HG03135 (cell line): Measurements from ENCODE around the gene NOPCHAP1.
"Not testable (repeated sequence)": the region's sequence is repeated elsewhere in the genome, so short reads cannot be mapped to it uniquely, and the experiment has no call there.

Source experiments
- ATAC-seq: cut with Tn5 transposase; IDR thresholded peaks from one replicate; pipeline ENCODE4 v1.9.1; 2021; ENCODE audit warnings: mild to moderate bottlenecking, moderate library complexity; ENCODE audit not compliant: unreplicated experiment

Gene NOPCHAP1

DNA sequence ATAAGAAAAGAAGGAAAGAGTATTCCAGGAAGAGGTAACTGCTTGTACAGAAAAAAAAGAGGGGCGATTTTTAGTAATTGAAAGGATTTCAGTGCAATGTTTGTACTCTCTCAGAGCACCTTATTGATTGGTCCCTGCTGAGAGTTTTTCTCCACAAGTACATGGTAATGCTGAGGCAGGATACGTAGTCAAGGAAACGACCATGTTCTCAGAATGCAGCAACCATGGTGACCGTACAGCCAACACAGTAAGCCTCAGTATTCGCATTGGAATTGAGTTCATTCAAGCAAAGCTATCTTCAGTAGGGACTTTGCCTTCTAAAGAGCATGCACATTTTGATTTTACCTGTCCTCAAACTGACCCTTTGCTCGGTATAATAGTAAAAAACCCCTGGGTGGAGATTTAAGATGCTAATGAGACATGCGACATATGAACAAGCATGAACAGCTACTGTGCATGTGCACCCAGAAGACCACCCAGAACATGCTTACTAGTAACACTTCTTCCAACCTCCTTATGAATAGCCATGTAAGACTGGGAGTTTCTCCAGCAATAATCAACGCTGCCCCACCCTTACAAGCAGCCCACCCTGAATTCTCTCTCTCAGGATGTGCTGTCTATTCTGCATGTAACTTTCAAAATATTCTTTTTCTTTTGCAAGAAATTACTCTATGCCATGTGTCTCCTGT lies 21.8 kb upstream of the NOPCHAP1 start:
- no peak for ATAC-seq

GRCh38 chr12:104964856-104965205 lies 21.3 kb upstream of the NOPCHAP1 start:
- ATAC-seq = no peak

DNA sequence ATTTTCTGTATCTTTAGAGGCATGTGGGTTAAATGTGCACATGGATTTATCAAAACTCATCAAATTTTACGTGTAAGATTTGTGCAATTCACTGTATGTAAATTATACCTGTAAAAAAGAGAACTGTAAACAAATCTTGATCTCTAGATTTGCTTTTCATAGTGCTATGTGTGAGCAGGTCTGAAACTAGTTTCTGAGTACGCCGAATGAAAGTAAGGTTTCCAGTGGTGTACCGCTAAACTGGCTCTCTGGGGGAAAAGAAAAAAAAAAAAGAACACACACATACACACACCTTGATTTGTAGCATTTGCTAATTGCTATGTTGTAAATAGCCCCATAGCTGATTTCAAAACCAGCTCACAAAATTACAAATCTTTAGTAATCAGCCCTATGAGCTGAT lies 19.4 kb upstream of the NOPCHAP1 start:
- peak; percentile 85 for ATAC-seq

GRCh38 chr12:104969343-104969742 lies 16.8 kb upstream of the NOPCHAP1 start:
- no peak for ATAC-seq

DNA sequence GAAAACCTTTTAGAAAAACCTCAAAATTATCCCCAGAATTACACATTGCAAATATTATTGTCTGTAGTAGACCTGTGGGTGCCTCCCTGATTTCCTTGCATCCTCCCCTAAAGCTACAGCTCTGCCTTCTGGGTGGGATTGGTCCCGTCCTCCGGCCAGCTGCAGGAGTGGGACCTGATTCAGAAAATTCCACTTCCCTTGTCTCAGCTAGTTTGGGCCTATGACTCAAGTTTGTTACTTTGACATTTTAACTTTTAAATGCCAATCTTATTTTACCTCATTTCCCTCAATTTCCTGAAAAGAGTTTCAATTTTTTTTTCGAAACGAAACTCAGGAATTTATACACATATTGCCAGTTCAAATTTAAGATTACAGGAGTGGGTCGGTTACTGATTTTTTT lies 14.8 kb upstream of the NOPCHAP1 start:
- ATAC-seq = no peak

GRCh38 chr12:104973250-104973649 lies 12.9 kb upstream of the NOPCHAP1 start:
- no peak for ATAC-seq

GRCh38 chr12:104974626-104975290 lies 11.4 kb upstream of the NOPCHAP1 start:
- peak; percentile 97 for ATAC-seq

- ATAC-seq = no peak
These were observed 10.4 kb upstream of the NOPCHAP1 start for GRCh38 chr12:104975587-104976343.

DNA sequence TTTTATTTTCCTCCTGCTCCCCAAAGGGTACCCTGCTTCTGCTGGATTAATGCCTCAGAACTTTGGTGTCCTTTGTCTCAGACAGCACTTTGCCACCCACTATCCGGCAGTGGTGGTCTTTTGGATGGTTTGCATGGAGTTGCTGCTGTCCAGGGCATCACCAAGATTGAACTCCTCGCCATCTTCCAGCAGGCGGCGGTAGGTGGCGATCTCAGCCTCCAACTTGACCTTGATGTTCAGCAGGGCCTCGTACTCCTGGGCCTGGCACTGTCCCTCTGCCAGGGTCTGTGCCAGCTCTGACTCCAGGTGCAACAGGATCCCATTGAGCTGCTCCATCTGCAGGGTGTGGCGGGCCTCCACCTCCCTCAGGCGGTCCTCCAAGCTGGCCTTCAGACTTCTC lies 9.4 kb upstream of the NOPCHAP1 start:
- ATAC-seq = no peak

GRCh38 chr12:104977688-104978087 lies 8.4 kb upstream of the NOPCHAP1 start:
- not testable (repeated sequence) for ATAC-seq

GRCh38 chr12:104985206-104985605 lies 910 bp upstream of the NOPCHAP1 start:
- ATAC-seq = no peak

DNA sequence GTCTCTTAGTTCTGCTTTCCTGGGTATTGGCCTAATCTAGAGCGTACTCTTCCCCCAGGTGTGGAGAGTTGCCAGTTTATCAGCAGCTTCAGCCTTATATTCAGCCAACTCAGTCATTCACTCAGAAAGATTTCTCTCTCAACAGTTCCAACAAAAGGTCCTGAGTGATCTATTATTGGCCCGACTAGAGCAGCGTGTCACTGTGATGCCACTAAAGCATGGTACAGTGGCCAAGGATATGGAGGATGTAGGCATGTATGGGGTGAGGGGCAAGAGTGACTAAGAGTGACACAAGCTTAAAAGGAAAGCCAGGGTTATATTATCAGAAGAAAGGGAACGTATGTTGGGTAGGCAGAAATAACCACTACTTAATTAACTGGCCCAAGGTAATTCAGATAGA lies 4.8 kb downstream of the NOPCHAP1 start:
- no peak for ATAC-seq

- no peak for ATAC-seq
These were observed 5.5 kb downstream of the NOPCHAP1 start for GRCh38 chr12:104991565-104992128.

DNA sequence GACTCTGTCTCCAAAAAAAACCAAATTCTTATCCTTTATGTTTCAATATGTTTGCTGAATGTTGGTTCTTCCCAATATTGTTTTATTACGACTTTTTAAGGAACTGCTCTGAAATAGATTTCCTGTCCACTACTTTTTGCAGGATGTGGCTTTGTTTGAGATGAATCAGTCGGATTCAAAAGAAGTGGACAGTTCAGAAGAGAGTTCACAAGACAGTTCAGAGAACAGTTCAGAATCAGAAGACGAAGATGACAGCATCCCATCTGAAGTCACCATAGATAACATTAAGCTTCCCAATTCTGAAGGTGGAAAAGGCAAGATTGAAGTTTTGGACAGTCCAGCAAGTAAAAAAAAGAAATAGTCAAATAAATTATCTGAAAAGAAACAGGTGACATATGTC lies 8.2 kb downstream of the NOPCHAP1 start:
- no peak for ATAC-seq

DNA sequence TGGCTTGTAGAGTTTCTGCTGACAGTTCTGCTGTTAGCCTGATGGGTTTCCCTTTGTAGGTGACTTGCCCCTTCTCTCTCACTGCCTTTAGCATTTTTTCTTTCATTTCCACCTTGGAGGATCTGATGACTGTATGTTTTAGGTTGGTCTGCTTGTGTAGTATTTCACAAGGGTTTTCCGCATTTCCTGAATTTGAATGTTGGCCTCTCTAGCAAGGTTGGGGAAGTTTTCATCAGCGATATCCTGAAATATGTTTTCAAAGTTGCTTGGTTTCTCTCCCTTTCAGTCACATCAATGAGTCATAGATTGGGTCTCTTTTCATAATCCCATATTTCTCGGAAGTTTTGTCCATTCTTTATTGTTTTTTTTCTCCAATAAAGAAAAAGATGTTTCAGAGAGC lies 11.4 kb downstream of the NOPCHAP1 start:
- ATAC-seq = no peak

- ATAC-seq = no peak
These were observed 12.6 kb downstream of the NOPCHAP1 start for GRCh38 chr12:104998423-104999346.

- ATAC-seq = no peak
These were observed 13.2 kb downstream of the NOPCHAP1 start for GRCh38 chr12:104999347-104999685.

- ATAC-seq = no peak
These were observed 15.4 kb downstream of the NOPCHAP1 start for GRCh38 chr12:105001476-105001875.

DNA sequence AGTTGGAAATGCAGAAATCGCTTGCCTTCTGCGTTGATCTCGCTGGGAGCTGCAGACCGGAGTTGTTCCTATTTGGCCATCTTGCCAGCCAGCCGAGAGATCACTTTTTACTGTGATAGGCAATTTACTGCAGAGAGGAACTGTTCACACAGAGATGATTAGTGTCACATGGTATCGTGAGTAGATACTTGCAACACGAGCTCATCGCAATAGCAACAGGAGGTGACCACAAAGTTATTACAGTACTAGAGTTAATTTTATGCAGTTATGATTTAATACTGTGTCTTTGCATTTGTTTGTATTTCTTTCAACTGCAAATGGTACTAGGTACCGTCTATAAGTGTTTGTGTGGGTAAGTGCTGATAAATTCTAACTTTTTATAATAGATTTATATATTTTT lies 27.8 kb downstream of the NOPCHAP1 start:
- ATAC-seq = no peak

GRCh38 chr12:105014603-105015002 lies 28.5 kb downstream of the NOPCHAP1 start:
- ATAC-seq = no peak

DNA sequence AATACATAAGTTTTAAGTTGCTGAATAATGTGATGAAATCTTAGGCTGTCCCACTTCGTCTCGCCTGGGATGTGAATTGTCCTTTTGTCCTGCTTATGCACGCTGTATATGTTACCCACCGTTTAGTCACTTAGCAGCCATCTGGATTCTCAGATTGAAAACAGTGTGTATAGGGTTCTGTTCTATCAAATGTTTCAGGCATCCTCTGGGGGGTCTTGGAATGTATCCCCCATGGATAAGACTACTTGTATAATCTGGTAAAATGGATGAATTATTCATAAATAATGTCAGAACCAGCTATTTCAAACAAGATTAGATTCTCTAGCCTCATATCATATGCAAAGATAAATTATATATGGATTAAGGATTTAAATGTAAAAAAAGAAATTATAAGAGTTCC lies 29.4 kb downstream of the NOPCHAP1 start:
- ATAC-seq = no peak
